ENCODE results near the gene ABHD11.
"Not testable (repeated sequence)": the region's sequence is repeated elsewhere in the genome, so short reads cannot be mapped to it uniquely, and the experiment has no call there.

The ABHD11 gene

GRCh38 chr7:73718905-73719805, 19.4 kb downstream of the ABHD11 start, which contains the start of gene STX1A:
STX1A (minus strand) TSS chr7:73719669; CDS start chr7:73719631, 38 bp downstream.
- no peak for DNase-seq

- no peak for DNase-seq
Observed at GRCh38 chr7:73718438-73718881, 20.1 kb downstream of the ABHD11 start.

- no peak for DNase-seq
Observed at GRCh38 chr7:73717991-73718405, 20.6 kb downstream of the ABHD11 start.

- DNase-seq = no peak
Observed at GRCh38 chr7:73717025-73717807, 21.4 kb downstream of the ABHD11 start.

- DNase-seq = no peak
Observed at GRCh38 chr7:73716318-73716890, 22.2 kb downstream of the ABHD11 start.

GRCh38 chr7:73715648-73716317, 22.8 kb downstream of the ABHD11 start:
- DNase-seq = no peak

- DNase-seq = not testable (repeated sequence)
Observed at GRCh38 chr7:73713319-73713718, 25.3 kb downstream of the ABHD11 start.

- no peak for DNase-seq
Observed at GRCh38 chr7:73712773-73713172, 25.8 kb downstream of the ABHD11 start.

GRCh38 chr7:73708961-73709549, 29.5 kb downstream of the ABHD11 start:
- DNase-seq = no peak

GRCh38 chr7:73707045-73707631, 31.5 kb downstream of the ABHD11 start:
- no peak for DNase-seq

- no peak for DNase-seq
Observed at GRCh38 chr7:73706126-73707044, 32.2 kb downstream of the ABHD11 start.

GRCh38 chr7:73705551-73705920, 33.1 kb downstream of the ABHD11 start:
- DNase-seq = no peak

- DNase-seq = no peak
Observed at GRCh38 chr7:73704640-73705550, 33.7 kb downstream of the ABHD11 start.

- no peak for DNase-seq
Observed at GRCh38 chr7:73703757-73704639, 34.6 kb downstream of the ABHD11 start.

GRCh38 chr7:73703225-73703624, 35.4 kb downstream of the ABHD11 start:
- no peak for DNase-seq

GRCh38 chr7:73702665-73703064, 35.9 kb downstream of the ABHD11 start:
- no peak for DNase-seq

- DNase-seq = no peak
Observed at GRCh38 chr7:73702226-73702625, 36.4 kb downstream of the ABHD11 start.

GRCh38 chr7:73701357-73701995, 37.1 kb downstream of the ABHD11 start:
- no peak for DNase-seq

Measured in cortex of kidney (tissue), 1 donor.